ENCODE data around the gene TGFBR1. TPM values are rescaled to one million over a fixed set of nuclear protein-coding genes. Genes with fewer than 3 reads are reported as not detected.
A peak's percentile ranks its signal among the peaks of the same experiment; 100 is the strongest.

The TGFBR1 gene
- total RNA-seq, 1 donor from 2014 or later, result 30.6 TPM

DNA sequence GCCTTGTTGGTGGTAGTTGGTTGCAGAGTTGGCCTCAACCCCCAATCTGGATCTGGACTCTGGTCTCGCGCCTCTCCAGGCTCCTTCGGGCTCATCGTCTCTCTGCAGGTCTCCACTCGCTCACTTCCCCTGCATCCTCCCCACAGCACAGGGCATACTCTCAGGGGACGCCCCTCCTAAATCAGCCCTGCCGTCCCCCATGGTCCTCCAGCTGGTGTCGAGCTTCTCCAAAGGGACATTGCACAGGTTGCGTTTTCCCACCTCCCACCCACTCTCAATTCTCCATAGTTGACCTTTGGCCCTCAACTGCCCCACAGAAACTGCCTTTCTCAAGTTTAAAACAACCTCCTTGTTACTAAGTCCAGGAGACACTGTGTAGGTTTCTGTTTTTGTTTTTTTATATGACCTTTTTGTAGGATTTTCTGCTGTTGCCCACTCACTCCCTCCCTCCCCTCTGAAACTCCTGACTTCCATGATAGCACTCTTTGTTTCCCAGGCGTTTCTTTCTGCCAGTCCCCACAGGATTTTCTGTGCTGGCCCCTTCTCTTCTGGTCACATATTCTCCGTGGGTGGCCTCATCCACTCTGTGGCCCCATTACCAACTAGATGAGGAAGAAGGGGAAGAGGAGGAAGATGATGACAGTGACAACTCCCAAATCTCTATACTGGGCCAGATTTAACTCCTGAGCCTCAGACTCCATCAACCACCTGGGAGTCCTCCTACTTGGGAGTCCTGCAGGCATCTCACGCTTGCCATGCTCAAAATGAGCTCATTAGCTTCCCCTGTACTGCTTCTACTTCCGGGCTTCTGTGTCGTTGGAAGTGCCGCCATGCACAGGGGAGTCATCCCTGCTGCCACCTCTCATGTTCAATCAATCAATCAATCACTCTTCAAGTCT is 66.6 kb downstream of the TGFBR1 start:
- Mint-ChIP-seq H3K4me1 (ENCODE audit: low read depth) (peaks cover 28% of the 10 kb centered on the region), H3K36me3 (ENCODE audit: low read depth) (no peaks in the 10 kb centered on the region), H3K27ac (no peak overlapping the region), H3K27me3 (ENCODE audit: low read depth) (peaks cover 5% of the 10 kb centered on the region), H3K9me3 (no peaks in the 10 kb centered on the region), H3K4me3 (ENCODE audit: low read depth) (no peak overlapping the region)
- DNase-seq (ENCODE audit: low spot score), result no peak
- intact Hi-C loops (cut with micrococcal nuclease), result no loop called here

DNA sequence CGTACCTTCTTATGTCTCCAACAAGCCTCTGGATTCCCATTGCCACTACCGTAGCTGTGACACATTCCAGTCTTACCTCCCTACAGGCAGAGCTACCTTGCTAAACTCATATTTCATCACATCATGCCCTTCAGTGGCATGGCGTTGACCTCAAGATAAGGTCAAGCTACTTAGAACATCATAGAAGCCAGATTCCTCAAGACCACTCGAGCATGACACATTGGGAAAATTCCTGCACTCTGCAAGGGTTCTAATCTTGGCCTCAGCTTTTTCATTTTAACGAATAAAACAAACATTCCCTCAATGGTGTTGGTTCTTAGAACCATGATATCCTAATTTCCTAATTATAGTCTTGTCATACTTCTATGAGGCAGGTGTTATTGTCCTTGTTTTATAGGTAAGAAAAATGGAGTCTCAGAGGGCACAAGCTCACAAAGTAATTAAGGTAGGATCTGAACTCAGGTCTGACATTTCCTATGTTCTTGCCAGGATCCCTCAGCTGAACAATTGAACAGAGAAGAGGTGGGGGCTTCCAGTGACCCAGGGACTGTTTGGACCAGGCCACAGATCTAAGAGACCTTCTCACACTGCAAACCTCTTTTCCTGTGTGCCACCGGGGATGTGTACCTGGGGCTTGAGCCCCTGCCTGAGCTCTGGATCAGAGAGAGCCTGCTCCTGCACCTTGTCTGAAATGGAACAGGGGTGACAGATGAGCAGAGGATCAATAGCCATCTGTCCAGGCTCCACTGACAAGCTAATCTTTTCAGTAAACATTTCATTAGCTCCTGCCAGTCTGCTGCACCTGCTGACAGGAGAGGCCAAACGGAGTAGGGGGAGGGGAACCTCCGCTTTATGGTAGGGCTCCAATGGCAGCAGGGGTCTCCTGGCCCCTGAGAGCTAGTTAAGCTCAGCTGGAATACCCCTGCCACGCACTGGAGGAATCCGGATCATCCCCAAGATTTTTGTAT is 67.5 kb downstream of the TGFBR1 start:
- H3K4me1 Mint-ChIP-seq (ENCODE audit: low read depth), result peaks cover 27% of the 10 kb centered on the region
- no peak overlapping the region for H3K4me3 Mint-ChIP-seq (ENCODE audit: low read depth)
- no peak overlapping the region for H3K27ac Mint-ChIP-seq
- no peaks in the 10 kb centered on the region for H3K36me3 Mint-ChIP-seq (ENCODE audit: low read depth)
- no peak for DNase-seq (ENCODE audit: low spot score)
- intact Hi-C loops (cut with micrococcal nuclease), result no loop called here
- peaks cover 5% of the 10 kb centered on the region for H3K27me3 Mint-ChIP-seq (ENCODE audit: low read depth)
- H3K9me3 Mint-ChIP-seq, result no peaks in the 10 kb centered on the region

DNA sequence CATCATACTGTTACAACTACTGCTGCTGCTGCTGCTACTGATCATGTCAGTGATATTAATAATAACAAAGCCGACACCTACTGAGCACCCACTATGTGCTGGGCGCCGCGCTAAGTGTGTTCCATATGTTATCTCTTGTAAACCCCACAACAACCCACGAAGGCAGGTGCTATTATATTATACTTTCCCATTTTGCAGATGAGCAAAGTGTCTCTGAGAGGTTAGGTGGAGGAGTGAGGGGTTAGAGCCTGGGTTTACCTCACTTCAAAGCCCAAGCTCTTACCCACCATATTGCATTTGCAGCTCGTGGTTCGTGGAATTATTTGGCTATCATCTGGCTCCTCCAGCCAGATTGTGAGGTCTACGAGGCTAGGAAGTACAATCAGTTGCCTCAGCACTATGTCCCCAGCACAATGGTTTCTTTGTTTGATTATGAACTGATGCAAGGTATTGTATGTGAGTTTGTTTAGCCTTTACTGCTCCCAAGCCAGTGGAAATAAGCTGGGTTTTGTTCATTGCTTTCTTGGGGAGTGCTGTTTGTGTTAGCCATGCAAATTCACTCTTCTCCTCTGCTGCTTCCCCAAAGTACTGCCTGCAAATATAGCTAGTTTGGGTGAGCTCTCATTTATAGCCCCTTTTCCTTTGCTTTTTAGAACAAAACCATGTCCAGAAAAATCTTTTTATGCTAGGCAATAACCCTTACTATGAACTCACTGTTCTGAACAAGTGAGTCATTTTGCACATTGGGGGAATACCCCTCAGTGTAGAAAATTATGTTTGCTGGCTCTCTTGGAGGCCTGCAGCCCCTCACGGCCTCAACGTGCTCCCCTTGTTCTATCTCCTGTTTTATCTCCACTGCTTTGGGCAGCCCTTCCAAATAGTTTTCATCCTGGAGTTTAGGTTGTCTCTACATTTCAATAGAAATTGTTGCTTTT is 68.9 kb downstream of the TGFBR1 start:
- intact Hi-C loops (cut with micrococcal nuclease), result no loop called here
- Mint-ChIP-seq H3K27me3 (ENCODE audit: low read depth) (peaks cover 5% of the 10 kb centered on the region), H3K9me3 (no peaks in the 10 kb centered on the region), H3K4me1 (ENCODE audit: low read depth) (peaks cover 20% of the 10 kb centered on the region), H3K36me3 (ENCODE audit: low read depth) (no peaks in the 10 kb centered on the region), H3K4me3 (ENCODE audit: low read depth) (no peak overlapping the region), H3K27ac (no peak overlapping the region)
- no peak for DNase-seq (ENCODE audit: low spot score)

DNA sequence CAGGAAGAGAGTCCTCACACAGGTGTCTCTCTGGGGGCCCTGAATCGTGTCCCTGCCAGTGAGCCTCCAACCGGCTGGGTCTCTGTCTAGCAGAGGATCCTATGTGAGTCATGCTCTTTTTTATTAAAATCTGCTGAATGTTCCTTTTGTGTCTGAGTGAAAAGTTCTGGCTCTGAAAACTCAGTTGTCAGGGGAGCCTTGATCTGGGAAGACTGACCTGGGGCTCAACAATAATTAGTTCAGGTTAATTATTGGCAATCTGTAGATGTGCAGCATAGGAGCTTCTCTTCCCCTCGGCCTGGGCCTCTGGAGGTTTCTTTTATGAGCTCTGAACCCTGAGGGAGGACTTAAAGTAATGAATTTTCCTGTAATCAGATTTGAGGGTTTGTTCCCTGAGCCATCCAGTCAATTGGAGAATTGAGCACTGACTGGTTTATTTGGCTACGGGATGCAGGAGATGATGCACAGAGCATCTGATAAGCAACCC is 71.7 kb downstream of the TGFBR1 start:
- Mint-ChIP-seq H3K36me3 (ENCODE audit: low read depth) (peaks cover 2% of the 10 kb centered on the region), H3K27me3 (ENCODE audit: low read depth) (peaks cover 3% of the 10 kb centered on the region), H3K9me3 (no peaks in the 10 kb centered on the region), H3K4me3 (ENCODE audit: low read depth) (no peak overlapping the region), H3K27ac (no peak overlapping the region), H3K4me1 (ENCODE audit: low read depth) (peaks cover 42% of the 10 kb centered on the region)
- no peak for DNase-seq (ENCODE audit: low spot score)
- intact Hi-C loops (cut with micrococcal nuclease), result no loop called here

DNA sequence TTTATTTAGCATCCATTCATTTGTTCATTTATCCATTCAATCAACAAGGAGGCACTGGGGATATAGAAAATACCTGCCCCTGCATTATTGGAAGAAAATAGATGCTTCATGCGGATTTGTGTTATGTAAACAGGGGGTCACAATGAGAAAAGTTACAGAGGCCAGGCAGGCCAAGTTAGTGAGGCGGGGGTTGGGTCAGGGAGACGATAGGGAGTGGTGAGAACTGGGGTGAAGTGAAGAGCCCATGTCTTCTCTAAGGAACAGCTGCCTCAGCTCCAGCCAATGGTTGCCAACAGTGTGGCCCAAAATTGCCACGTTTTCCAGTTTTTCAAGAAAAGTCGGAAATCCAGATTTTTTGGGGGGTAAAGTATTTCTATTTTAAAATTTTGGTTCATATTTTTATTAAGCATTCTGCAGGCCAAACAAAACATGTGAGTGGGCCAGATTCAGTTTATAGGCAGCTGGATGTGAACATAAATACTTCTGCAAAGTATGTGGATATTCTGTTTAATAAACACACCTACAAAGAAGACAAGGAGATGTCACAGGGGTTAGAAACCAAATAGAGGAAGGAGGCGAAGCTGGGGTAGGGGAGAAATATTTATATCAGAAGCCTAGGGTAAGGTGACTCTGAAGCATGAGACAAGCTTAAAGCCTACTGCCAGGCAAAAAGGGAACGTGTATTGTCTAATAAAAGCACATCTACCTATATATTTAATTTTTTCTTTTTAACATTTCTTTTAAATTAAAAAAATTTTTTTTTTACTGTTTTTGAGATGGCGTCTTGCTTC is 72.9 kb downstream of the TGFBR1 start:
- intact Hi-C loops (cut with micrococcal nuclease), result no loop called here
- Mint-ChIP-seq H3K27me3 (ENCODE audit: low read depth) (peaks cover 2% of the 10 kb centered on the region), H3K9me3 (no peaks in the 10 kb centered on the region), H3K36me3 (ENCODE audit: low read depth) (peaks cover 2% of the 10 kb centered on the region), H3K4me1 (ENCODE audit: low read depth) (peaks cover 50% of the 10 kb centered on the region), H3K4me3 (ENCODE audit: low read depth) (no peak overlapping the region), H3K27ac (no peak overlapping the region)
- DNase-seq (ENCODE audit: low spot score), result no peak

DNA sequence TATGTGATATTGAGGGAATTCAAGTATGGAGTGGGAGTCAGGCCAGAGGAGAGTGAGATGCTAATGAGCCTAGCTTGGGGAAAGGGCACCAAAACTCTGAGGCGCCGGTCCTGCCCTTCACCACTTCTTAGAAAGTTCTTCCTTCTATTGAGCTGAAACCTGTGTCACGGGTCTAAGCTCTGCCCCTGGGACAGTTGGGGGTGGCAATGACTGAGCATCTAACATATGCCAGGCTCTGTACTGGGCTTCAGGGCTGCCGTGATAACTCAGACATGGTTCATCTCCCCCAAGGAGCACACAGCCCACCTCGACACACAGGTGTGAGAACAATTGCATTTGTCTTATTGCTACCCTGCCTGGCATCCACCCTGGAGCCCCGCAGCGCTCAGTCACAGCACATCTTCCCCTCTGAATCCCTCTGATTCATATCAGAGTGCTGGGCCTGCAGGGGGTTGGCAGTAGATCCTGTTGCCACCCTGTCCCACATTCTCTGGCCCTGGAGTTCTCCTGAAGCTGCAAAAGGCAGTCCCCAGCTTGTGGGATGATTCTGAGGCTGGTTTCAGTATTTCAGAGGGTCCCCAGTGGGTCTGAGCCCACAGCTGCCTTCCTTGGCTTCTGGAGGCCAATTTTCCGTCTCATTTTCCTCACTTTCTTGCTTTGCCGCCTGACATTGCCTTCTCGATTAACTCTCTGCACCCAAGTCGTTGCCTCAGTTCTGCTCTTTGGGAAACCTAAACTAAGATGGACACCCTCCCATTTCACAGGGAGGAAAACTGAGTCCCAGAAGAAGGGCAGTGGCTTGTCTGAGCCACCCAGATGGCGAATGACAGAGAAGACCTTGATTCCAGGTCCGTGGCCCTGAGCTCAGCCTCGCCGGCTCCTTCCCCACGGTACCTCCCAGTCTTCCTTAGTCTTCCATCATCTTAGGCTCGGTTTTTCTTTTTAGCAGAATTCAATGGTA is 74.3 kb downstream of the TGFBR1 start:
- H3K9me3 Mint-ChIP-seq, result no peaks in the 10 kb centered on the region
- no peak for DNase-seq (ENCODE audit: low spot score)
- intact Hi-C loops (cut with micrococcal nuclease), result no loop called here
- H3K27me3 Mint-ChIP-seq (ENCODE audit: low read depth), result no peaks in the 10 kb centered on the region
- H3K4me1 Mint-ChIP-seq (ENCODE audit: low read depth), result peaks cover 60% of the 10 kb centered on the region
- H3K4me3 Mint-ChIP-seq (ENCODE audit: low read depth), result no peak overlapping the region
- peaks cover 2% of the 10 kb centered on the region for H3K36me3 Mint-ChIP-seq (ENCODE audit: low read depth)
- H3K27ac Mint-ChIP-seq, result no peak overlapping the region

DNA sequence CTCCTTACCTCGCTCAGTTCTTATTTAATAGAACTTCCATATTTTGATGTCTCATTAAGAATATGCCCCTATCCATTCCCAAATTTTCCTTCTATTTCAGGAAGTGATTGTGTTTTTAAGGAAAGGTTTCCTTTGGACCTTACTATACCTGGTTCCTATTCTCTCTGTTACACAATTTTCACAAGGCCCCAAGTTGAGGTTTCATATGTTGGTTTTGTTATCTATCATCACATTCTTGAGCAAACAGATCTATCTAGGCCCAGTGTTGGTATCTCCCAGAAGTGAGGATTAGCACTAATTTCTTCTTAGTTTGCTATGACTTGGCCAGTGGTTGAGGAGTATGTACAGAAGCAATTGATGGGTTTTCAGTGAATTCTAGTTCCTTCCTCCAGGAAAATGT is 75.3 kb downstream of the TGFBR1 start:
- Mint-ChIP-seq H3K36me3 (ENCODE audit: low read depth) (peaks cover 2% of the 10 kb centered on the region), H3K27ac (peak overlapping the region; percentile 87), H3K4me1 (ENCODE audit: low read depth) (peaks cover 64% of the 10 kb centered on the region), H3K27me3 (ENCODE audit: low read depth) (no peaks in the 10 kb centered on the region), H3K9me3 (no peaks in the 10 kb centered on the region), H3K4me3 (ENCODE audit: low read depth) (peak overlapping the region; percentile 18)
- intact Hi-C loops (cut with micrococcal nuclease), result loop anchor here (2.0 to 10.0 kb wide), 7 partner anchors 13 to 1145 kb away; partner anchors contain the start of gene NR4A3
- no peak for DNase-seq (ENCODE audit: low spot score)

DNA sequence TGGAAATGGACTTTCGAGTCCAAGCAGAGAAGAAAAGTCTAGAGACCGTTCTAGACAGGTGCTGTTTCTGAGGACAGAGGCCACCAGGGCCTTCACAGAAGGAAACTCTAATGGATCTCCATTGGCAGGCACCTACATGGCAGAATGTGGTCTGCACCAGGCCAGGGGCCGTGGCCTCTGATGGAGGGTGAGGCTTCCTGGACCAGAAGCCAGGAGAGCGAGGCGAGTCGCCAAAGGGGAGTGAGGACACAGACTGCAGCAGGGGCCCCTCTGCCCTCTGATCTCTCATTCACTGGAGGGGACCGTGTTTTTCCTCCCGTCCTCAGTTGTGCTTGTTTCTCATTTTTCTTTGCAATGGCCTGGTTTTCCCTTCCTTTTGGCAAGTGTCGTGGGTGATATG is 75.7 kb downstream of the TGFBR1 start:
- H3K4me3 Mint-ChIP-seq (ENCODE audit: low read depth), result no peak overlapping the region
- intact Hi-C loops (cut with micrococcal nuclease), result loop anchor here (2.0 to 10.0 kb wide), 7 partner anchors 14 to 1144 kb away; partner anchors contain the start of gene NR4A3
- no peak for DNase-seq (ENCODE audit: low spot score)

DNA sequence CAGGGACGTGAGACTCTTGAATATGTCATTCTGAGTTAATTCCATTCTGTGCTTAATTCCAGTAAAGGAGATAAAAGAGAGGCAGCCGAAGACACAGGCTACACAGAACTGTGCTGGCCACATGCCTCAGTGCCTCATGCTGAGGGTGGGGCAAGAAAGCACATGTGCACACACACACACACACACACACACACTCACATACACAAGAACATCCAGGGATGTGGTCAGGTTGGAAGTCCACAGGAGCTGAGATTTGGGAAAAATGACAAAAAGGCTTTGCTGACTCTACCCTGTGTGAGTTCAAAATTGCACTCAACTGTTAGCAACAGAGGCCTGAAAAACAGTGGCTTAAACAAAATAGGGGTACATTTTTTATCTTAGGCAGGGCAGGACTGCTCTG is 76.3 kb downstream of the TGFBR1 start:
- Mint-ChIP-seq H3K4me3 (ENCODE audit: low read depth) (no peak overlapping the region), H3K9me3 (no peaks in the 10 kb centered on the region), H3K27ac (peak overlapping the region; percentile 87), H3K27me3 (ENCODE audit: low read depth) (no peaks in the 10 kb centered on the region), H3K4me1 (ENCODE audit: low read depth) (peaks cover 65% of the 10 kb centered on the region), H3K36me3 (ENCODE audit: low read depth) (peaks cover 2% of the 10 kb centered on the region)
- intact Hi-C loops (cut with micrococcal nuclease), result loop anchor here (2.0 to 10.0 kb wide), 7 partner anchors 14 to 1144 kb away; partner anchors contain the start of gene NR4A3
- DNase-seq (ENCODE audit: low spot score), result no peak

More for the DNA sequence above, 75.7 kb downstream of the TGFBR1 start:
- Mint-ChIP-seq H3K4me1 (ENCODE audit: low read depth) (peaks cover 64% of the 10 kb centered on the region), H3K9me3 (no peaks in the 10 kb centered on the region), H3K27me3 (ENCODE audit: low read depth) (no peaks in the 10 kb centered on the region), H3K27ac (peak overlapping the region; percentile 87), H3K36me3 (ENCODE audit: low read depth) (peaks cover 2% of the 10 kb centered on the region)

DNA sequence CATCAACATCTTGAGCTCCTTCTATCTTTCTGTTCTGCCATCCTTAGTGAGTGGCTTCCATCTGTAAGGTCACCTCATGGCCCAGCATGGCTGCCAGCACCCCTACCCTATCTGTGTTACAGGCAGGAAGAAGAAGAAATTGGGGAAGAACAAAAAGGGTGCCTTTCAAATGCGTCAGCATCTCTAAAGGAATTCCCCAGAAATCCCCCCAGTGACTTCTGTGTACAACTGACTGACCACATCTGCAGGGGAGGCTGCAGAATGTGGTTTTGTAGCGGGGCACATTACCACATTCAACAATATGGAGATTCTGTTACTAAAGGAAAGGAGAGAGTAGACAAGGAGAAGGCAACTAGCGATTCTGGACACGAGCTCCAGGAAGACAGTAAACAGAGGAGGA is 76.7 kb downstream of the TGFBR1 start:
- no peaks in the 10 kb centered on the region for H3K9me3 Mint-ChIP-seq
- no peak for DNase-seq (ENCODE audit: low spot score)
- H3K4me3 Mint-ChIP-seq (ENCODE audit: low read depth), result peak overlapping the region; percentile 54
- intact Hi-C loops (cut with micrococcal nuclease), result loop anchor here (2.0 to 10.0 kb wide), 7 partner anchors 15 to 1143 kb away; partner anchors contain the start of gene NR4A3
- H3K4me1 Mint-ChIP-seq (ENCODE audit: low read depth), result peaks cover 63% of the 10 kb centered on the region
- H3K36me3 Mint-ChIP-seq (ENCODE audit: low read depth), result peaks cover 2% of the 10 kb centered on the region
- peak overlapping the region; percentile 87 for H3K27ac Mint-ChIP-seq
- no peaks in the 10 kb centered on the region for H3K27me3 Mint-ChIP-seq (ENCODE audit: low read depth)
